GOT3 (cell line): ENCODE data around the gene MFAP2.

Source experiments
- DNase-seq: peaks from one replicate; lab custom pipeline; 2025; ENCODE audit warnings: mixed read lengths; lab: John Stamatoyannopoulos, UW

The MFAP2 gene, protein sequence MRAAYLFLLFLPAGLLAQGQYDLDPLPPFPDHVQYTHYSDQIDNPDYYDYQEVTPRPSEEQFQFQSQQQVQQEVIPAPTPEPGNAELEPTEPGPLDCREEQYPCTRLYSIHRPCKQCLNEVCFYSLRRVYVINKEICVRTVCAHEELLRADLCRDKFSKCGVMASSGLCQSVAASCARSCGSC

DNA sequence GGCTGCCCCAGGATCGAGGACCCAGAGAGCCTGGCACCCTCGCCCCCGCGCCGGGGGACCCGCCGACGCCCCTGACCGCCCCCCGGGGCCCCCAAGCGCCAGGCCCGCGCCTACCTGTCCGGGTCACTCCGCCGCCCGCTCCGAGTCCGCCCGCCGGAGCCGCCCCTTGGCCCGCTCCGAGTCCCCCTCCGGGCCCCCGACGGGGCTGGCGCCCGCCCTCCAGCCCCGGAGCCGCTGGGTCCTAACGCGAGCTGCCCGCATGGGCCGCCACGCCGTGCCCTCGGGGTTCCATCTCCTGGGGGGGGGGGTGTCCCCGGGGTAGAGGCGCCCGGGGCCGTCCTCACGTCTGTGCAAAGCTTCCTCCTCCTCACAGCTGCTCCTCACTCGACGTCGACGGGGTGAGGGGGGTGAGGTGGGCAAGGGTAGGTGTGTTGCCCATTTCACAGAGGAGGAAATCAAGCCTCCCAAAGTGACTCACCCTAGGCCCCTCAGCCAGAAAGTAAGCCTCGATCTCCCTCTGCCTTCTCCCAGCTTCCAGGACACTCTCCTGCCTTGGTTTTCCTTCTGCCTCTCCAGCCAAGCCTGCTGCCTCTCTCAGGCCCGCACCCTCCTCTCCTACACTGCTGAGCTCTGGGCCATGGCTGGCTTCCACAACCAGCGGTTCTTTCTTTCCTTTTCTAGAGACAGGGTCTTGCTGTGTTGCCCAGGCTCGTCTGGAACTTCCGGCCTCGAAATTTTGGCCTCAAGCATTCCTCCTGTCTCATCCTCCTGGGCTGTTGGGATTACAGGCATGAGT is at the start of gene MFAP2:
Gene MFAP2, minus strand, starts transcription at position 148 of the 796 bp plus-strand sequence. CDS start 2,347 bp downstream, outside the sequence.
- no peak for DNase-seq

DNA sequence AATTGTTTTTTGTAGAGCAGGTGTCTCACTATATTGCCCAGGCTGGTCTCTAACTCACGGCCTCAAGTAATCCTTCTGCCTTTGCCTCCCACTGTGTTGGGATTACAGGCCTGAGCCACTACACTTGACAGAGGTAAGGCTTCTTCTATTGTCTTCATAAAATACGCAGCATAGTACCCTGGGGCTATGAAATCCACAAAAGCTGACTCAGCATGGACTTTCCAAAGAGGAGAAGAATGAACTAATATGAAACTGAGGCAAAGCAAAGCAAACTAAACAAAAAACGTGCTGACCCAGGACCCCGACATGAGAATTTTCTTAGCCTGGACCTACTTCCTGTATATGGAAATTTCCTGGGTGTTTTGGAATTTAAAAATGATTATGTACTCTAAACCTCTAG is 49.8 kb upstream of the MFAP2 start:
- DNase-seq = no peak

GRCh38 chr1:17028662-17029188 is 48.3 kb upstream of the MFAP2 start:
- DNase-seq = no peak

GRCh38 chr1:17027900-17028299 is 47.5 kb upstream of the MFAP2 start:
- no peak for DNase-seq

GRCh38 chr1:17027403-17027802 is 47.0 kb upstream of the MFAP2 start:
- DNase-seq = no peak

DNA sequence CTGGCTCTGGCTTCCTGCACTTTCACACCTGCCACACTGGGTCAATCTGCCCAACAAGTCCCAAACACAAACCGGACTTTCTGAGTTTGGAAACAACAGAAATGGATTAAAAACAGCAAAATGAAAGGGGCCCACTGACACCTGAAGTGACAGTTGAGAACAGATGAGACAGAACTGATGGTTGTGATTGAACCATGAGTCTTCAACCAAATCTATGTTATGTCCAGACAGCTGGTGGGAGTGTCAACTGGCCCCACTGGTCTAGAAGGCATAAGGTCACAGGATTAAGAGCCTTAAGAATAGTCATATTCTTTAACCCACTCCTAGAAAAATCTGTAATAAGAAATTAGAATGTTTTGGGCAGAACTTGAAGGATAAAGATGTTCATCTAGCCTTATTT is 44.3 kb upstream of the MFAP2 start:
- no peak for DNase-seq

DNA sequence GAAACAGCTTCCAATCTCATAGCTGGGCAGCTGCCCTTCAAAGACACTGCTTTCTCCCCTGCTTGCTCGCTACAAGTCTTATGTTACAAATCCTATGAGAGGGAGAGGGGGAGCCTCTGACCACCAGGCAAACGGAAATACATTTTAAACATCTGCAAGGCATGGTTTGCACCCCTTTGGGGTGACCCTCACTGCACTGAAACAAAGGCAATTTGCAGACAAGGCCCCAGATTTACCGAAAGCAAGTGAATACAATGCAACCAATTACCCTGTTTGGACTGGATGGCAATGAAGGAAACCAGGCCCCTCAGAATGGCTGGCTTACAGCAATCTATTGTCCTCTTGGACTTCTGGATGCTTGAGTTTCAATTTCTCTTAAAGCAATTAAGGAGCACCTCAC is 43.2 kb upstream of the MFAP2 start:
- DNase-seq = no peak

DNA sequence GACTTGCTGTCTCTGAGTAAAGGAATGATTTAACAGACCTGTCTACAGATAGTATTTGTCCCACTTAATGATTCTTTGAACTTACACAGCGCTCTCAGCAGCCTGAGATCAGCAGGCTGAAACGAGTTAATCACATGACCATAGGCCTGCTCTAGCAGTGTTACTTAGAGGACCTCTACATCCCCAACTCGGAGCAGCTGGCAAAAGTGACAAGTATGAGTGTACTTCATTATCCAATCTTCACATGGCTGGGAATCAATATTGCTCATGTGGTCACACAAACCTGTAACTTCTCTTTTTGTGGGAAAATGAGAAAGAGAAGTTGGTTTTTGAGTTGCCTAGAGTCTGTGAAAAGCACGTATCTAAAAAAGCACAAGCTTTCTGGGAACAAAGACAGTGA is 42.7 kb upstream of the MFAP2 start:
- no peak for DNase-seq

- no peak for DNase-seq
These were observed 41.5 kb upstream of the MFAP2 start for GRCh38 chr1:17021896-17022295.

DNA sequence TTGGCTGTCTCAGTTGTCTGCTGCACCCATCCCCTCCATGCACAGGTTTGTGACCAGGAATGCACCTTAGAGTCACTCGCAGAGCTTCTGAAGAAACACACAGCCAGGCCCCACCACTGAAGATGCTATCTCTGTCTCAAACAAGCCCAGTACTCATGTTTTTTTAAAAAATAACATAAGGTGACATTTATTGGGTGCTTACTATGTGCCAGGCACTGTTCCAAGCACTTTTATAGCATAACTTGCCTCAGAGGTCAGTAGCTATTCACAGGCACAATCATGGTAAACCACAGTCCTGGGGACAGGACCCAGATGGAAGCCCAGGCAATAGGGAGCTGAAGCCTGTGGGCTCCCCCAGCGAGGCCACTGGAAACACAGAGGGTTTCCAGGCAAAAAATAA is 40.1 kb upstream of the MFAP2 start:
- DNase-seq = no peak

DNA sequence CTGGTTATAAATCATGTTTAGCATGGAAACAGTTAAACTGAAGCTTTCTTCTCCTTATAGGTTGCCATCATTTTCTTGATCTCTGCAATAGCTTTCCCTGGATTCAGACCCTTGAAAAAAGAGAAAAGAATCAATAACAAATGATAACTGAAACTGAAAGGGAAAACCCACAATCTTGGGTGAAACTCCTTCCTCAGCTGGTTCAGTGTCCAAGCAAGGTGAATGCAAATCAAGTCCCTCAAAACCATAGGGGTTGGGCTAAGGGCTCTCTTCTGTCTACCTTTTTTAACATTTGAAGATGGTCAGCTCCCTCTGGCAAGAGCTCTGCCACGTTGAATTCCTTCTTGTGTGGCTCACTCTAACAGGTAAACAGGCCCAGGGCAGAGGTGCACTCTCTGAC is 38.4 kb upstream of the MFAP2 start:
- DNase-seq = no peak

- no peak for DNase-seq
These were observed 37.0 kb upstream of the MFAP2 start for GRCh38 chr1:17017435-17017834.

GRCh38 chr1:17016317-17016661 is 35.9 kb upstream of the MFAP2 start:
- DNase-seq = no peak

- no peak for DNase-seq
These were observed 34.5 kb upstream of the MFAP2 start for GRCh38 chr1:17014671-17015567.

DNA sequence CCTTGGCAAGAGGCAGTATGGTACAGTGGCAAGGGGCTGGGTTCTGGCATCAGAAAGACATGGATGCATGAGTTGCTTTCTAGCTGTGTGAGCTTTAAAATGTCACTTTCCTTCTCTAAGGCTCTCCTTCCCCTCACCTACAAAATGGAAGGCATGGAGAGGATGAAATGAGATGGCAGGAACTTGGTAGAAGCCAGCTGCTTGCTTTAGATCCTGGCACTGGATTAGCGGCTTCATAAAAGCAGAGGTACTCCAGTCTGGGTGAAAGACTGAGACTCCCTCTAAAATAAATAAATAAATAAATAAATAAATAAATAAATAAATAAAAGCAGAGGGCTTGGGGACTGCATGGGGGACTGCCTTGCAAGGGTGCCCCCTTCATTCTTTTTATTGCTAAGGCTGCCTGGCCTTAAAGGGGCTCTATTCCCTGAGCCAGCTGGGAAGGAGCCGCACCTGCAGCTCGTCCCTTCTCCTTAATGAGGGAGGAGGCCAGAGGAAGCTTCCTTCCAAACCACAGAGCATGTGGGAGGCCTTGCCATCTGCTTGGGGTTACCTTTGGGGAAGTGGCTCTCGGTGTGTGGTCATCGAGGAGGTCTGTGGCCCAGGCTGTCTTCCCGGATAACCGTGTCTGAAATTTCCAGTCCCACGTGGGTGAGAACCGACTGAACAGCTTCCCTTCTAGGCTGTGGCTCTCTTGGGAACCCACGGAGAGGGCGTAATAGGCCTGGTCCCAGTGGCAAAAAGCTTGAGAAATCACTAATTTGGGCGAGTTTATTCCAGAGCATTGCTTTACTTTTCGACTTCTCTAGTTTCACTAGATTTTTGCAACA is 33.3 kb upstream of the MFAP2 start:
- DNase-seq = no peak

DNA sequence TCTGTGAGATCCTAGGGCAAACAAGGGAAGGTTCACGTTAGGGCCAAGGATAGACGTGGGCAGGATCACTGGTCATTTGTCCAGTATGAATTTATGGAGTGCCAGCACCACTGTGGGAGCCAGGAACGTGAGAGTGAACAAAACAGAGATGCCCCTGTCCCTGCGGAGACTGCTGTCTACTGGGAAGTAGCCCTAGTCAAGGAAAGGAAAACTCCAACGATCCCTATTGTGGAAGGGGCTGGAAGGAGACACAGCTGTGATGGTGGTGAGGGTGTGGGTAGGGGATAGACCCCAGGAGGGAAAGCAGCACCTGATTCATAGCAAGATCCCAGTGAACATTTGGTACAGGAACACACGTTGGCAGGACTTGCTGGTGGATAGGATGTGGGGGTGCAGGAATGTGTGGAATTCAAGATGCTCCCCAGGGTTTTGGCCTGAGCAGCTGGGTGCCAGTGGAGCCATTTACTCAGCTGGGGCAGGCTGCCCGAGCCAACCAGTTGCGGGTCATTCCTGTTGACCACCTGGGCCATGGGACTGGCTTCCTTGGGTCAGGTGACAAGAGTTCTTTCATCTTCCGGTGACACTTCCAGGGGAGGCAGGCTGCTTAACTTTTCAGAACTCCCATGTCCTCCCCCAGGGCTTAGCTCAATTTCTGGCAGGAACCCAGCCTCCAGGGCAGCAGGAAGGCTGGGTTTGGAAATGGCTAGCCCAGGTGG is 32.5 kb upstream of the MFAP2 start:
- no peak for DNase-seq

GRCh38 chr1:17011439-17012307 is 31.3 kb upstream of the MFAP2 start, which contains the start of gene ATP13A2:
Gene ATP13A2 (minus strand): TSS chr1:17011928. CDS start chr1:17011738, 190 bp downstream.
- no peak for DNase-seq

DNA sequence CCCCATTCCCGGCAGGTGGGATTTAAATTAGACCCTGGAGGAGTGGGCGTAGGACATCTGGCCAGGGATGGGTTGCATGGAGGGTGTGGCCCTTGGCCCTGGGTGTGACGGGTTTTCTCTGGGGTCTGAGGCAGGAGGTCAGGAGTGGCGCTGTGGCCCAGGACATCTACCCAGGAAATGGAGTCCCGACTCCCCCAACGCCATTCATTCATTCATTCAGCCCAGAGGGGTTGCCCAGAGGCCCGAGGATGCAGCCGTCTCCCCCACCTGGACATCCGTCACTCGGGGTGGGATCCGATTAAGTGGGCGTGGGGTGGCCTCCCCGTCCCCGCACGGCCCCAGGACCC is 30.6 kb upstream of the MFAP2 start:
- DNase-seq = no peak

GRCh38 chr1:17009706-17010105 is 29.3 kb upstream of the MFAP2 start:
- DNase-seq = no peak
